Tibial nerve (tissue), 4 donors: Measurements from ENCODE around the gene CCDC88A. TPM values are rescaled to one million over a fixed set of nuclear protein-coding genes. Genes with fewer than 3 reads are reported as not detected.

Source experiments
- DNase-seq, 2 donors: peaks; one replicate each; pipeline ENCODE4 v3.0.0-alpha.2; 2019; ENCODE audit warnings: low spot score in 2 of 2
- H3K27ac ChIP-seq, 4 donors: fragments of 200-600 bp; sonication (generic) in 3 of 4; one replicate each; pipeline ENCODE4 v1.5.1; 2017 to 2019; ENCODE audit warnings: mild to moderate bottlenecking in 1 of 4
- H3K27me3 ChIP-seq, 2 donors: fragments of 200-600 bp; sonication (generic) in 1 of 2; one replicate each; pipeline versions ENCODE4 v1.5.1 to v1.6.0; 2017 to 2019
- H3K36me3 ChIP-seq, 3 donors: fragments of 200-600 bp; sonication (generic); one replicate each; pipeline ENCODE4 v1.5.1; 2018 to 2019
- H3K4me1 ChIP-seq, 4 donors: fragments of 200-600 bp; sonication (generic) in 3 of 4; one replicate each; pipeline ENCODE4 v1.5.1; 2017 to 2019
- H3K4me3 ChIP-seq, 4 donors: fragments of 200-600 bp; sonication (generic) in 3 of 4; one replicate each; pipeline ENCODE4 v1.5.1; 2017 to 2019; ENCODE audit warnings: mild to moderate bottlenecking in 1 of 4, moderate library complexity in 1 of 4
- H3K9me3 ChIP-seq, 4 donors: fragments of 200-600 bp; sonication (generic) in 3 of 4; one replicate each; pipeline ENCODE4 v1.5.1; 2017 to 2019
- EP300 ChIP-seq, 2 donors: sonication (generic); formaldehyde crosslinking; IDR thresholded peaks; one replicate each; pipeline ENCODE4 v1.6.1; 2017; ENCODE audit warnings: antibody characterized with exemption in 2 of 2, mild to moderate bottlenecking in 1 of 2
- POLR2A ChIP-seq, 2 donors: fragments of 450-650 bp; IDR thresholded peaks; one replicate each; pipeline ENCODE4 v1.6.1; 2017; ENCODE audit warnings: antibody characterized with exemption in 2 of 2, mild to moderate bottlenecking in 2 of 2, moderate library complexity in 2 of 2
- WGBS, 2 donors: methylation state at CpG; one replicate each; pipeline ENCODE4 v1.1.5; 2018; 5-methylcytosine and 5-hydroxymethylcytosine counted together
- total RNA-seq, 4 donors: library from RNA; depleted of rRNA; stranded (reverse); fragments of >200 nt; gene quantifications; one replicate each; pipeline ENCODE4 v1.1.0, GENCODE V29; 2016
- TF ChIP-seq, protein P1 (sequence below), 5 experiments: fragments of 200-600 bp in 3 of 5; fragments of 450-650 bp in 2 of 5; sonication (generic) in 3 of 5; IDR thresholded peaks; one replicate each; pipeline ENCODE4 v1.5.1; 2016 to 2019; ENCODE audit warnings: antibody characterized with exemption in 5 of 5, mild to moderate bottlenecking in 3 of 5, moderate library complexity in 2 of 5

CCDC88A gene
- total RNA-seq, 4 donors from 2014 or later = 41.0 to 64.7 (median 57.5) TPM

GRCh38 chr2:55441280-55441892 is 21.7 kb upstream of the CCDC88A start:
- TF ChIP-seq EP300 (IDR thresholded peaks at IDR 0.05) (no peak), POLR2A (IDR thresholded peaks at IDR 0.05) (no peak)
- TF ChIP-seq, protein P1, sequence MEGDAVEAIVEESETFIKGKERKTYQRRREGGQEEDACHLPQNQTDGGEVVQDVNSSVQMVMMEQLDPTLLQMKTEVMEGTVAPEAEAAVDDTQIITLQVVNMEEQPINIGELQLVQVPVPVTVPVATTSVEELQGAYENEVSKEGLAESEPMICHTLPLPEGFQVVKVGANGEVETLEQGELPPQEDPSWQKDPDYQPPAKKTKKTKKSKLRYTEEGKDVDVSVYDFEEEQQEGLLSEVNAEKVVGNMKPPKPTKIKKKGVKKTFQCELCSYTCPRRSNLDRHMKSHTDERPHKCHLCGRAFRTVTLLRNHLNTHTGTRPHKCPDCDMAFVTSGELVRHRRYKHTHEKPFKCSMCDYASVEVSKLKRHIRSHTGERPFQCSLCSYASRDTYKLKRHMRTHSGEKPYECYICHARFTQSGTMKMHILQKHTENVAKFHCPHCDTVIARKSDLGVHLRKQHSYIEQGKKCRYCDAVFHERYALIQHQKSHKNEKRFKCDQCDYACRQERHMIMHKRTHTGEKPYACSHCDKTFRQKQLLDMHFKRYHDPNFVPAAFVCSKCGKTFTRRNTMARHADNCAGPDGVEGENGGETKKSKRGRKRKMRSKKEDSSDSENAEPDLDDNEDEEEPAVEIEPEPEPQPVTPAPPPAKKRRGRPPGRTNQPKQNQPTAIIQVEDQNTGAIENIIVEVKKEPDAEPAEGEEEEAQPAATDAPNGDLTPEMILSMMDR (IDR thresholded peaks at IDR 0.05) = no peak
- Histone ChIP-seq H3K4me3 (no peak overlapping the region), H3K36me3 (no peaks in the 10 kb centered on the region), H3K4me1 (no peaks in the 10 kb centered on the region), H3K27me3 (no peaks in the 10 kb centered on the region), H3K27ac (no peak overlapping the region), H3K9me3 (no peaks in the 10 kb centered on the region)
- 87 to 89% methylated on average over 4 of the region's 4 CpGs for WGBS, 2 donors
- no peak for DNase-seq

- Histone ChIP-seq H3K4me3 (no peak overlapping the region), H3K4me1 (no peaks in the 10 kb centered on the region), H3K27ac (no peak overlapping the region), H3K9me3 (no peaks in the 10 kb centered on the region), H3K27me3 (no peaks in the 10 kb centered on the region), H3K36me3 (no peaks in the 10 kb centered on the region)
- WGBS, 2 donors = 100% methylated on average over 1 of the region's 1 CpG
- TF ChIP-seq, protein P1 (IDR thresholded peaks at IDR 0.05) = no peak
- TF ChIP-seq EP300 (IDR thresholded peaks at IDR 0.05) (no peak), POLR2A (IDR thresholded peaks at IDR 0.05) (no peak)
- no peak for DNase-seq
Observed at GRCh38 chr2:55439101-55439397, 19.4 kb upstream of the CCDC88A start.

GRCh38 chr2:55438391-55439100 is 18.9 kb upstream of the CCDC88A start:
- no peak for DNase-seq
- Histone ChIP-seq H3K27ac (no peak overlapping the region), H3K36me3 (no peaks in the 10 kb centered on the region), H3K9me3 (no peaks in the 10 kb centered on the region), H3K4me3 (no peak overlapping the region), H3K27me3 (no peaks in the 10 kb centered on the region), H3K4me1 (no peaks in the 10 kb centered on the region)
- WGBS, 2 donors = 80 to 88% methylated on average over 8 of the region's 8 CpGs
- TF ChIP-seq POLR2A (IDR thresholded peaks at IDR 0.05) (no peak), EP300 (IDR thresholded peaks at IDR 0.05) (no peak)
- TF ChIP-seq, protein P1 (IDR thresholded peaks at IDR 0.05) = no peak

DNA sequence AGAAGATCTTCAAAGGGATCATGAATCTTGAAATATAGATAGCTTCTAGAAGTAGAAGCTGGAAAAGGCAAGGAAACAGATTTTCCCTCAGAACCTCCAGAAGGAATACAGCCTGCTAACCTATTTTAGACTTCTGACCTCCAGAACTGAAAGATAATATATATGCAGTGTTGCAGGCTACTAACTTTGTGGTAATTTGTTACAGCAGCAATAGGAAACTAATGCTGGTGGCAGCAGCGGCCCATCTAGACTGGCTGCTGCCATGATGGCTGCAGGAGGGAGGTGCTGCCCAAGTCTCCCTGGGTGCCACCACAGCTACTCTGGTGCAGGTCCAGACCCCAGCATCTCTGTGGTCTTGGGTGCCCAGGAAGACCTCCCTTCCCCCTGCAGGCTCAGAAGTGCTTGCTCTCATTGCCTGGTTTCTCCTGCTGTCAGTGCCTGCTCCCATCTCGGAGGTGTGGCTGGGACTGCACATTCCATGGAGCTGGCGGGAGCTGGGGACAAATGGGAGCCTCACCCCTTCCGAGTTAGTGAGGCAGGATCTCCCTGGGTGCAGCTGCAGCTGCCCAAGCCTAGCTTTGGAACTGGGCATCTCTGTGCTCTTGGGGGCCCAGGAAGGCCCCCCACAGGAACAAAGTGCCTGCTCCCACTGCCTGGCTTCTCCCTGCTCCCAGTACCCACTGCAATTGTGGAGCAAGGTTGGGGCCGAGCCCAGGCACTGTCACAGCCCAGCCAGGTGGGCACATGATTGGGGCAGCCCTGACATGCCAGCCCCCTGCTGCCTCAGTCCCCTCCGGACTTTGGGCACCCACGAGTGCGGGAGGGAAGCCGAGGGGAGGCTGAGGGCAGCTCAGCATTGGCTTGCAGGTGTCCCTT is 18.1 kb upstream of the CCDC88A start:
- H3K36me3 ChIP-seq = no peaks in the 10 kb centered on the region
- H3K9me3 ChIP-seq = no peaks in the 10 kb centered on the region
- H3K4me1 ChIP-seq = no peaks in the 10 kb centered on the region
- TF ChIP-seq EP300 (IDR thresholded peaks at IDR 0.05) (no peak), POLR2A (IDR thresholded peaks at IDR 0.05) (no peak)
- TF ChIP-seq, protein P1 (IDR thresholded peaks at IDR 0.05) = no peak
- no peak for DNase-seq
- no peaks in the 10 kb centered on the region for H3K27me3 ChIP-seq
- no peak overlapping the region for H3K27ac ChIP-seq
- 91 to 92% methylated on average over 8 of the region's 9 CpGs for WGBS, 2 donors
- no peak overlapping the region for H3K4me3 ChIP-seq
